Gastroesophageal sphincter (tissue), 3 donors: ENCODE results near the gene HLA-DRA.

Experiments used
- EP300 ChIP-seq: sonication (generic); formaldehyde crosslinking; IDR thresholded peaks from one replicate; pipeline ENCODE4 v1.6.1; 2017; ENCODE audit warnings: antibody characterized with exemption, mild to moderate bottlenecking
- POLR2A ChIP-seq, 2 donors: fragments of 450-650 bp; IDR thresholded peaks; one replicate each; pipeline ENCODE4 v1.6.1; 2017; ENCODE audit warnings: antibody characterized with exemption in 2 of 2, mild to moderate bottlenecking in 2 of 2, moderate library complexity in 1 of 2
- POLR2AphosphoS5 ChIP-seq: sonication (generic); formaldehyde crosslinking; IDR thresholded peaks from one replicate; pipeline ENCODE4 v1.6.1; 2017; ENCODE audit warnings: antibody characterized with exemption
- TF ChIP-seq, protein P1 (sequence below), 4 experiments: fragments of 200-600 bp in 2 of 4; fragments of 450-650 bp in 2 of 4; sonication (generic) in 1 of 4; IDR thresholded peaks; one replicate each; pipeline ENCODE4 v1.5.1; 2017 to 2019; ENCODE audit warnings: antibody characterized with exemption in 4 of 4, mild to moderate bottlenecking in 2 of 4, moderate library complexity in 2 of 4

GRCh38 chr6:32436995-32437836 is 2.5 kb upstream of the HLA-DRA start:
- TF ChIP-seq, protein P1, sequence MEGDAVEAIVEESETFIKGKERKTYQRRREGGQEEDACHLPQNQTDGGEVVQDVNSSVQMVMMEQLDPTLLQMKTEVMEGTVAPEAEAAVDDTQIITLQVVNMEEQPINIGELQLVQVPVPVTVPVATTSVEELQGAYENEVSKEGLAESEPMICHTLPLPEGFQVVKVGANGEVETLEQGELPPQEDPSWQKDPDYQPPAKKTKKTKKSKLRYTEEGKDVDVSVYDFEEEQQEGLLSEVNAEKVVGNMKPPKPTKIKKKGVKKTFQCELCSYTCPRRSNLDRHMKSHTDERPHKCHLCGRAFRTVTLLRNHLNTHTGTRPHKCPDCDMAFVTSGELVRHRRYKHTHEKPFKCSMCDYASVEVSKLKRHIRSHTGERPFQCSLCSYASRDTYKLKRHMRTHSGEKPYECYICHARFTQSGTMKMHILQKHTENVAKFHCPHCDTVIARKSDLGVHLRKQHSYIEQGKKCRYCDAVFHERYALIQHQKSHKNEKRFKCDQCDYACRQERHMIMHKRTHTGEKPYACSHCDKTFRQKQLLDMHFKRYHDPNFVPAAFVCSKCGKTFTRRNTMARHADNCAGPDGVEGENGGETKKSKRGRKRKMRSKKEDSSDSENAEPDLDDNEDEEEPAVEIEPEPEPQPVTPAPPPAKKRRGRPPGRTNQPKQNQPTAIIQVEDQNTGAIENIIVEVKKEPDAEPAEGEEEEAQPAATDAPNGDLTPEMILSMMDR (IDR thresholded peaks at IDR 0.05) = no peak
- TF ChIP-seq POLR2A (IDR thresholded peaks at IDR 0.05) = no peak
- TF ChIP-seq EP300 = no peak
- TF ChIP-seq POLR2AphosphoS5 = no peak
